ENCODE results near the gene RTF2. TPM values are rescaled to one million over a fixed set of nuclear protein-coding genes. Genes with fewer than 3 reads are reported as not detected.

RTF2 gene
- total RNA-seq, 1 donor from 2014 or later = 42.4 TPM

DNA sequence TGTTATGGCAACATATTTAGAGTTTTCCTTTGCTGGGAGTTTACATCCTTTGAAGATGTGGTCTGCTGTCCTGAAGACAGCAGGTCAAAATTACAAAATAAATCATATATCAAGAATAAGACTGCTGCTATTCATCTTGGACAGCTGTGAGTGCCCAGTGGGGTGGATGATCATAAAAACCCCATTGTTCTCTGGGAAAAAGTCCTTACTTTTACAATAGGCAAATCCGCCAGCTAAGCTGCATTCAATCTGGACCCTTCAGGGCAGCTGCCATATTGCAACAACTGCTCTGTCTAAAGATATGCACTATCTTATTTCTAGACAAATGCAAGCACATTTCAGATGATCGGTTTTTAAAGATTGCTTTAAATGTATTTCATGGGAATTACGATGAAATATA lies 37.0 kb upstream of the RTF2 start:
- Mint-ChIP-seq H3K4me3 (no peak overlapping the region), H3K9me3 (no peaks in the 10 kb centered on the region), H3K27me3 (ENCODE audit: insufficient read depth, low read depth) (no peaks in the 10 kb centered on the region), H3K27ac (no peak overlapping the region), H3K36me3 (no peaks in the 10 kb centered on the region), H3K4me1 (peaks cover 31% of the 10 kb centered on the region)
- TF ChIP-seq EZH2 (IDR thresholded peaks at IDR 0.05) = no peak
- no peak for TF ChIP-seq EZH2phosphoT487 (IDR thresholded peaks at IDR 0.05)
- TF ChIP-seq CTCF (IDR thresholded peaks at IDR 0.05) = no peak
- peaks cover 17% of the 10 kb centered on the region for H3K27me3 ChIP-seq
- no peak overlapping the region for H3K4me3 ChIP-seq
- no peak overlapping the region for H3K4me2 ChIP-seq
- H4K20me1 ChIP-seq (ENCODE audit: low read depth) = no peaks in the 10 kb centered on the region
- H3K27ac ChIP-seq = no peak overlapping the region
- no peaks in the 10 kb centered on the region for H3K36me3 ChIP-seq
- H3K9me3 ChIP-seq (ENCODE audit: low read depth) = no peaks in the 10 kb centered on the region
- H2AFZ ChIP-seq (replicated peaks) = no peak overlapping the region
- DNase-seq (ENCODE audit: low spot score) = no peak
- H3K9ac ChIP-seq = no peak overlapping the region
- H3K4me1 ChIP-seq = no peaks in the 10 kb centered on the region
- no peaks in the 10 kb centered on the region for H3K79me2 ChIP-seq (ENCODE audit: low read depth)
- no peaks in the 10 kb centered on the region for H3F3A ChIP-seq (ENCODE audit: low read depth)

DNA sequence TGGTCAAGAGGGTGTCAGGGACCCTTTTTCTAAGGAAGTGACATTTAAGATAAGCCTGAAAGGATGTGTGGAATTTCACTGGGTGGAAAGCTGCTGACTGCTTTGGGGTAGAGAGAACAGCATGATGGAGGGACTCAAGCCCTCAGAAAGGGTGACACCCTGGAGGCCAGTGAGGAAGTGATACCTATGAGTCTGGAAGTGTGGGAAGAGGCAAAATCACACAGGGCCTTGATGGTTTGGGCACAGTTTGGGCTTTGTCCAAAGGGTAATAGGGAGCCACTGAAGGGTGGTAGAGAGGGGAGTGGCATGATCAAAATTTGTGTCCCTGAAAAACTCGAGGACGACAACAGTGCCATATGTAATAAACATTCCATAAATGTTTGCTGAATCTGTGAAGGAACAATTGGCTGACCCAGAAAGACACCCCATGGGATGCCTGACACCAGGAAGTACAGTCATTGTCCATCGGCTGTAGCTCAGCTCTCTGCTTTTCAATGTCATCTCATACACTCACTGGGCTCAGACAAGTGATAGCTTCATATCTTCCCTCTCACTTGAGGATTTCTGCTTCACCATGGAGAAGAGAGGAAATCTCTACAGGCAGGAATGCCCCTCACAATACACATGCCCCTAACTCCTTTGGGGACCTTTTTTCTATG lies 35.1 kb upstream of the RTF2 start:
- no peak overlapping the region for H3K9ac ChIP-seq
- no peak for TF ChIP-seq EZH2 (IDR thresholded peaks at IDR 0.05)
- H3K9me3 Mint-ChIP-seq = no peaks in the 10 kb centered on the region

GRCh38 chr20:56433880-56434255 lies 34.6 kb upstream of the RTF2 start:
- no peak overlapping the region for H3K4me2 ChIP-seq
- H3K9me3 ChIP-seq (ENCODE audit: low read depth) = no peaks in the 10 kb centered on the region
- no peaks in the 10 kb centered on the region for H3K4me1 ChIP-seq
- no peak overlapping the region for H3K4me3 ChIP-seq
- H3K27me3 ChIP-seq = peaks cover 17% of the 10 kb centered on the region
- Mint-ChIP-seq H3K27ac (no peak overlapping the region), H3K4me3 (no peak overlapping the region), H3K27me3 (ENCODE audit: insufficient read depth, low read depth) (peaks cover 2% of the 10 kb centered on the region), H3K4me1 (peaks cover 31% of the 10 kb centered on the region), H3K36me3 (no peaks in the 10 kb centered on the region), H3K9me3 (no peaks in the 10 kb centered on the region)
- H3K36me3 ChIP-seq = no peaks in the 10 kb centered on the region
- H3K9ac ChIP-seq = no peak overlapping the region
- no peaks in the 10 kb centered on the region for H3K79me2 ChIP-seq (ENCODE audit: low read depth)
- no peak overlapping the region for H3K27ac ChIP-seq
- no peak overlapping the region for H2AFZ ChIP-seq (replicated peaks)
- TF ChIP-seq CTCF (IDR thresholded peaks at IDR 0.05) (no peak), EZH2 (IDR thresholded peaks at IDR 0.05) (no peak), EZH2phosphoT487 (IDR thresholded peaks at IDR 0.05) (no peak)
- no peaks in the 10 kb centered on the region for H4K20me1 ChIP-seq (ENCODE audit: low read depth)
- no peak for DNase-seq (ENCODE audit: low spot score)
- H3F3A ChIP-seq (ENCODE audit: low read depth) = no peaks in the 10 kb centered on the region

More for the DNA sequence above, 35.1 kb upstream of the RTF2 start:
- H3K27ac ChIP-seq = no peak overlapping the region
- peaks cover 17% of the 10 kb centered on the region for H3K27me3 ChIP-seq
- no peak overlapping the region for H3K27ac Mint-ChIP-seq
- no peaks in the 10 kb centered on the region for H3K9me3 ChIP-seq (ENCODE audit: low read depth)
- no peak overlapping the region for H3K4me3 ChIP-seq
- no peak for DNase-seq (ENCODE audit: low spot score)
- H3K36me3 Mint-ChIP-seq = no peaks in the 10 kb centered on the region
- H3K4me1 ChIP-seq = no peaks in the 10 kb centered on the region
- H3K36me3 ChIP-seq = no peaks in the 10 kb centered on the region
- no peaks in the 10 kb centered on the region for H4K20me1 ChIP-seq (ENCODE audit: low read depth)
- peaks cover 31% of the 10 kb centered on the region for H3K4me1 Mint-ChIP-seq
- H2AFZ ChIP-seq (replicated peaks) = no peak overlapping the region
- H3K79me2 ChIP-seq (ENCODE audit: low read depth) = no peaks in the 10 kb centered on the region
- H3F3A ChIP-seq (ENCODE audit: low read depth) = no peaks in the 10 kb centered on the region
- H3K27me3 Mint-ChIP-seq (ENCODE audit: insufficient read depth, low read depth) = no peaks in the 10 kb centered on the region
- H3K4me2 ChIP-seq = no peak overlapping the region
- no peak overlapping the region for H3K4me3 Mint-ChIP-seq

DNA sequence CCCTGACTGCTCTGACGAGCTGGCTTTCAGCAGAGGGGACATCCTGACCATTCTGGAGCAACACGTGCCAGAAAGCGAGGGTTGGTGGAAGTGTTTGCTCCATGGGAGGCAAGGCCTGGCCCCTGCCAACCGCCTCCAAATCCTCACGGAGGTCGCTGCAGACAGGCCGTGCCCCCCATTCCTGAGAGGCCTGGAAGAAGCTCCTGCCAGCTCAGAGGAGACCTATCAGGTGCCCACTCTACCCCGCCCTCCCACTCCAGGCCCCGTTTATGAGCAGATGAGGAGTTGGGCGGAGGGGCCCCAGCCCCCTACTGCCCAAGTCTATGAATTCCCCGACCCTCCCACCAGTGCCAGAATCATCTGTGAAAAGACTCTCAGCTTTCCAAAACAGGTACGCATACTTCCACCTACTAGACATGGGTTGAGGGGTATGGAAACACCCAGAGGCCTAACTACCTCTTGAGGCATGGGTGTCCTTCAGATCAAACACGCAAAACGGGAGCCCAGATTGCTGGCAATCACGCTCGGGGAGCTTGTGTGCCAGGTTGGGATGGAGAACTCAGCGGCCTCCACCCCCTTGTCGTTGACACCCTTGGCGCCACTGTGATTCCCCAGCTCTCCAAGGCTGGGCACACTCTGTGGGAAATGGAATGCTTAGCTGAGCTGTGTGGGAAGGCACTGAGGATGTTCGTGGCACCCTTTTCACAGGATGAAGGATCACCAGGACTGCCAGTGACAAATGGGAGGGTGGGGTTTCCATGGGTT lies 31.0 kb upstream of the RTF2 start:
- H3K9me3 Mint-ChIP-seq = no peaks in the 10 kb centered on the region
- peaks cover 2% of the 10 kb centered on the region for H3K27me3 Mint-ChIP-seq (ENCODE audit: insufficient read depth, low read depth)
- DNase-seq (ENCODE audit: low spot score) = no peak

More for the DNA sequence above, 31.0 kb upstream of the RTF2 start:
- Histone ChIP-seq H3K27me3 (no peaks in the 10 kb centered on the region), H4K20me1 (ENCODE audit: low read depth) (no peaks in the 10 kb centered on the region), H3K4me2 (no peak overlapping the region), H3K36me3 (no peaks in the 10 kb centered on the region), H3K27ac (no peak overlapping the region), H3K4me3 (no peak overlapping the region), H3K79me2 (ENCODE audit: low read depth) (no peaks in the 10 kb centered on the region), H3K9ac (no peak overlapping the region), H3F3A (ENCODE audit: low read depth) (no peaks in the 10 kb centered on the region), H3K9me3 (ENCODE audit: low read depth) (no peaks in the 10 kb centered on the region), H3K4me1 (no peaks in the 10 kb centered on the region), H2AFZ (replicated peaks) (no peak overlapping the region)
- H3K4me1 Mint-ChIP-seq = peaks cover 16% of the 10 kb centered on the region
- no peak overlapping the region for H3K4me3 Mint-ChIP-seq
- H3K27ac Mint-ChIP-seq = no peak overlapping the region
- no peaks in the 10 kb centered on the region for H3K36me3 Mint-ChIP-seq
- no peak for TF ChIP-seq CTCF (IDR thresholded peaks at IDR 0.05)
- TF ChIP-seq EZH2 (IDR thresholded peaks at IDR 0.05) = no peak
- TF ChIP-seq EZH2phosphoT487 (IDR thresholded peaks at IDR 0.05) = no peak
